WI38 (cell line): ENCODE results near the gene TSPY8.
"Not testable (repeated sequence)": the region's sequence is repeated elsewhere in the genome, so short reads cannot be mapped to it uniquely, and the experiment has no call there.

Experiments
- H3K4me3 ChIP-seq: 2 replicates; pipeline ENCODE4 v1.5.1; 2011; ENCODE audit warnings: low read depth, mild to moderate bottlenecking, control low read depth, low read length
- CTCF ChIP-seq: IDR thresholded peaks from 2 replicates; pipeline ENCODE4 v1.5.1; 2012; ENCODE audit warnings: low read depth, mild to moderate bottlenecking, control low read depth, low read length

The TSPY8 gene

GRCh38 chrY:9357497-9357896, at the start of gene TSPY8:
TSPY8 (plus strand) TSS chrY:9357797; CDS start chrY:9357843, 46 bp downstream.
- H3K4me3 ChIP-seq = not testable (repeated sequence)

- no peak for TF ChIP-seq CTCF
- no peak overlapping the region for H3K4me3 ChIP-seq
Observed at GRCh38 chrY:9320996-9321395, 36.6 kb upstream of the TSPY8 start.

- not testable (repeated sequence) for H3K4me3 ChIP-seq
Observed at GRCh38 chrY:9337164-9337563, 20.4 kb upstream of the TSPY8 start, which contains the start of gene TSPY4. TSPY4 (plus strand) TSS chrY:9337464; CDS start chrY:9337510, 46 bp downstream.

GRCh38 chrY:9396527-9396926, 38.9 kb downstream of the TSPY8 start:
- not testable (repeated sequence) for H3K4me3 ChIP-seq

- not testable (repeated sequence) for H3K4me3 ChIP-seq
Observed at GRCh38 chrY:9398121-9398520, 40.5 kb downstream of the TSPY8 start, which contains the start of gene TSPY3. TSPY3 (plus strand) TSS chrY:9398421; CDS start chrY:9398467, 46 bp downstream.
